GM21423 (cell line): Measurements from ENCODE around the gene ZC3H12D.

Experiments
- ATAC-seq: cut with Tn5 transposase; IDR thresholded peaks from one replicate; pipeline ENCODE4 v1.9.1; 2021; ENCODE audit warnings: mild to moderate bottlenecking, moderate library complexity; ENCODE audit not compliant: unreplicated experiment

The ZC3H12D gene

GRCh38 chr6:149419696-149420404 is 65.0 kb downstream of the ZC3H12D start:
- ATAC-seq: no peak

GRCh38 chr6:149414821-149415220 is 70.0 kb downstream of the ZC3H12D start:
- no peak for ATAC-seq

GRCh38 chr6:149414009-149414408 is 70.8 kb downstream of the ZC3H12D start:
- ATAC-seq: no peak

DNA sequence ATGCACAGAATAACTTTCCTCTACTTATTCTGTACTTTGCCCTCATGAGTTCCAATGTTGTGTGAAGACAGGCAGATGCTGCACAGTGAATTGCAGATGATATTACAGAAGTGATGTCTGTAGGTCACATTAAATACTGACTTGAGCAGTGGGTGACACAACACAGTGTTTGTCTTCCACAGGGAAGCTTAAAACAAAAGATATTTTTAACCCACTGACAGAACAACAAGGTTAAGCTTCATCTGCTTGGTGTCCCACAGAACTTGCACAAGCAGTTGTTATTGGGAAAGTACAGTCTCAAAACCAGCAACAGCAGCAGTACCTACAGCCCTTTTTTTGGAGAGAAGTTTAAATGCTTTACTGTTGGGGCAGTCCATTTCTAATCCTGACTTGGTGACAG is 74.3 kb downstream of the ZC3H12D start:
- ATAC-seq: no peak

DNA sequence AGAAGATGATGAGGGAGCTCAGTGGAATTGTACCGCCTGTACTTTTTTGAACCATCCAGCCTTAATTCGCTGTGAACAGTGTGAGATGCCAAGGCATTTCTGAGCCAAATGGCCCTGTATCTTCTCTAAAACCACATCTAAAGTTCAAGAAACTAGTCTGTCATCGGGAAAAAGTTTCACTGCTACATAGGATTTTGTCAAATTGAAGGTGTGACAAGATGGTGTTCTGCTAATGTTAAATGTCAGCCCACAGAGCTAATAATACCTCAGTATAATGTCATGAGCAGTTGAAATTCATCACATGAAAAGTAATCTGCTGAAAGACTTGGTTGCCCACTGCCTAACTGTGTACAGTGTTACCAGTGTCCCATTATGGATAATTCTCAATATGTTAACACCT is 75.2 kb downstream of the ZC3H12D start:
- ATAC-seq: no peak

GRCh38 chr6:149405823-149406765 is 78.7 kb downstream of the ZC3H12D start:
- ATAC-seq: no peak

DNA sequence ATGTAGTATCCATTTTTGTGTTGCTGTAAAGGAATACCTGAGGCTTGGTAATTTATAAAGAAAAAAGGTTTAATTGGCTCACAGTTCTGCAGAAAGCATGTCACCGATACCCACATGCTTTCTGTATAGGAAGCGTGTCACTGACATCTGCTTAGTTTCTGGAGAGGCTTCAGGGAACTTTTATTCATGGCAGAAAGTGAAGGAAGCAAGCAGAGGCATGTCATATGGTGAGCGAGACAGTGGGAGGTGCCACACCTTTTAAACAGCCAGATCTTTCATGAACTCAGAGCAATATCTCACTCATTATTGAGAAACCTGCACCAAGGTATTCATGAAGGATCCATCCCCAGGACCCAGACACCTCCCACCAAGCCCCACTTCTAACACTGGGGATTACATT is 81.3 kb downstream of the ZC3H12D start:
- no peak for ATAC-seq

DNA sequence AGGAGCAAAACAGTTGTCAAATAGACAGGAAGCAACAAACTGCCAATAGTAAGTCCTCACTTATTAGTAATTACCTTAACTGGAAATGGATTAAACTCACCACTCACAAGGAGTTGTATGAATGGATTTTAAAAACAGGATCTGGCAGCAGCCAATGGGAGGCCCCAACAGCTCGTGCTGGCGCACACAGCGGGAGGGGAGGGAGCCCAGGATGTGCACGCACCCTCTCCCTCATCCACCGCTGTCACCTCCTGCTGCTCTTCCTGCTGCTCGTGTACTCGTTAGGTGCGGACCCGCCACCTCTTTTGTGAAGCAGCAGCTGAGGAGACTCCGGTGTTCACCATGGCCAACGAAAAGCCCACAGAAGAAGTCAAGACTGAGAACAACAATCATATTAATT is 84.8 kb downstream of the ZC3H12D start, which contains the start of gene SUMO4:
Gene SUMO4 (plus strand): TSS at position 213 of the 400 bp plus-strand sequence. CDS start 130 bp downstream, at position 343.
- ATAC-seq: no peak

- no peak for ATAC-seq
These were observed 87.4 kb downstream of the ZC3H12D start for GRCh38 chr6:149397384-149397783.
